HUES64 (cell line): Measurements from ENCODE around the gene KCTD13.
"Not testable (repeated sequence)": the region's sequence is repeated elsewhere in the genome, so short reads cannot be mapped to it uniquely, and the experiment has no call there.

Experiments
- H3K27ac ChIP-seq: 2 replicates; pipeline ENCODE4 v1.7.0; 2013; ENCODE audit warnings: low read depth, low read length, inconsistent platforms
- H3K27me3 ChIP-seq: 2 replicates; pipeline ENCODE4 v1.6.1; 2013; ENCODE audit warnings: mild to moderate bottlenecking, low read length; ENCODE audit not compliant: insufficient read depth
- H3K36me3 ChIP-seq: 2 replicates; pipeline ENCODE4 v1.6.1; 2013; ENCODE audit warnings: mild to moderate bottlenecking, low read length; ENCODE audit not compliant: insufficient read depth
- H3K4me1 ChIP-seq: 2 replicates; pipeline ENCODE4 v1.6.1; 2013; ENCODE audit warnings: mild to moderate bottlenecking, low read length, moderate library complexity; ENCODE audit not compliant: insufficient read depth
- H3K4me3 ChIP-seq: 2 replicates; pipeline ENCODE4 v1.5.1; 2013; ENCODE audit warnings: mild to moderate bottlenecking, low read length, moderate library complexity
- H3K9ac ChIP-seq: 2 replicates; pipeline ENCODE4 v1.6.1; 2013; ENCODE audit warnings: mild to moderate bottlenecking, low read depth, low read length
- H3K9me3 ChIP-seq: 2 replicates; pipeline ENCODE4 v1.6.1; 2013; ENCODE audit warnings: low read depth, low read length; ENCODE audit not compliant: insufficient read depth
- WGBS: fragments of 150-250, 120-280 bp; methylation state at CpG from one replicate; pipeline ENCODE4 v1.1.7; 2013; ENCODE audit warnings: missing lambda C conversion rate; 5-methylcytosine and 5-hydroxymethylcytosine counted together

KCTD13 gene

DNA sequence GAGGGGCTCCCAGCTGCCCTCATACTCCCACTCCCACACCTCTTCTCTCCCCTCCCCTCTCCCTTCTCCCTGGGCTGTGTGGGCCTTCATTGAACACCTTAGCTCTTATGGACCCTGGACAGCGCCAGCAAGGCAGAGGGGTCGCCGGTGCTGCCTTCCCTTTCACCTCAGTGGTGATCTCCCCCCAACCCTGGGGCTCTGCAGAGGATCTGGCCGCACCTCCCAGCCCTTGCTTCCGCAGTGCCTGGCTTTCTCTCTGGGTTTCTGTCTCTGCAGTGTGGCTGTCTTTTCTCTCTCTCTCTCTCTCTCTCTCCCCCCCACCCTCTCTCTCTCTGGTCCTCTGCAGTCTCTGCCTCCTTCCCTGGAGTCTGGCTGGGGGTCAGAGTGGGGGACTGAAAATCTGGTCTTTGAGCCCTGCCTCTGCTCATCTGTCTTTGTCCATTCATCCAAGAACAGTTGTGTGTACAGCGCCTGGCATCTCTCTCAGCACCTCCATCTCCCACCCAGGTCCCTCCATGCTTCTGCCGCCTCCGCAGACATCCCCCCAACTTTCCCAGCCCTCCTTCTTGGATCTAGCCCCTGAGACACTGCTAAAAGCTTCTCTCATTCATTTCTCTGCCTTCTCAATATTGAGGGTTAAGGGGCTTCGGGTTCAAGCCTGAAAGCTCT, 27.8 kb downstream of the KCTD13 start:
- 22% methylated on average over 8 of the region's 9 CpGs for WGBS
- H3K27me3 ChIP-seq: no peaks in the 10 kb centered on the region
- no peak overlapping the region for H3K27ac ChIP-seq
- no peaks in the 10 kb centered on the region for H3K9me3 ChIP-seq
- H3K4me1 ChIP-seq: peaks cover 11% of the 10 kb centered on the region; the same call in 1 of the 2 replicates
- H3K36me3 ChIP-seq: peaks cover 9% of the 10 kb centered on the region; the same call in 1 of the 2 replicates
- H3K4me3 ChIP-seq: peak overlapping the region; percentile 99
- peak overlapping the region; percentile 64 for H3K9ac ChIP-seq

DNA sequence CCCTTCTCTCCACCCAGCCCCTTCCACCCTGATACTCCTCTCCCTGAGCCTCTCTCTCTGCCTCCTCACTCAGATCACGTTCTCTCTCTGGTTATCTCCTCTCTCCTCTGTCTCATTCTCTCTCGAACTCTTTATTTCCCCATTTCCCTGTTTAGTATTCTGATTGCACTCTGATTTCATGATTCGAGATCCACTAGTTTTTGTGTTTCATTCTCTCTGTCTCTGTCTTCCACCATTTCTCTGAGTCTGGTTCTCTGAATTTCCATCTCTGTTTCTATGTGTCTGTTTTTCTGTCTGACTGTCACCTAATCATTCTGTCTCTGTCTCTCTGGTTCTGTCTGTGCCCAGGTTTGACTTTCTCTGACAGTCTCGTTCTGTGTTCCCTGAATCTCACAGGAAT, 28.7 kb downstream of the KCTD13 start:
- WGBS: 86% methylated on average over 4 of the region's 4 CpGs
- Histone ChIP-seq H3K9ac (no peak overlapping the region), H3K27me3 (no peaks in the 10 kb centered on the region), H3K36me3 (peaks cover 9% of the 10 kb centered on the region; the same call in 1 of the 2 replicates), H3K9me3 (no peaks in the 10 kb centered on the region), H3K4me1 (peaks cover 11% of the 10 kb centered on the region; the same call in 1 of the 2 replicates), H3K27ac (no peak overlapping the region), H3K4me3 (peak overlapping the region; percentile 99; the same call in 1 of the 2 replicates)

DNA sequence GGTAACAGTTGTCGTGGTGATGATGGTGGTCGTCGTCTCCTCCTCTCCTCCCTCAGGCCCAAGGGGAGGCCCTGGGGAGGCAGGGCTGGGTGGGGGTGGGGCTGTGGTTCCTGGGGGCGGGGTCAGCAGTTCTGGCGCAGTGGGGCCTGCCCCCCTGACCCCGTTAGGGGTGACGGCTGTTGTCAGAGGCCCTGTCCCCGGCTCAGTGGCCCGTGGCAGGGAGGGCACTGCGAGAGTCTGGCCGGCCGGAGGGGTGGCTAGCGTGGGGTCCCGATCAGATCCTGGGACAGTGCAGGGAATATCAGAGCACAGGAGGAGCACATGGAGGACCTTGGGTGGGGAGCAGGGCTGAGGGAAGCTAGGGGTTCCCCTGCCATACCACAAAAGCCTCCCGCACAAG, 29.2 kb downstream of the KCTD13 start:
- Histone ChIP-seq H3K4me1 (peaks cover 11% of the 10 kb centered on the region; the same call in 1 of the 2 replicates), H3K36me3 (peaks cover 9% of the 10 kb centered on the region; the same call in 1 of the 2 replicates), H3K9me3 (no peaks in the 10 kb centered on the region), H3K4me3 (no peak overlapping the region), H3K27ac (no peak overlapping the region), H3K27me3 (no peaks in the 10 kb centered on the region), H3K9ac (no peak overlapping the region)
- WGBS: 81% methylated on average over 11 of the region's 15 CpGs

DNA sequence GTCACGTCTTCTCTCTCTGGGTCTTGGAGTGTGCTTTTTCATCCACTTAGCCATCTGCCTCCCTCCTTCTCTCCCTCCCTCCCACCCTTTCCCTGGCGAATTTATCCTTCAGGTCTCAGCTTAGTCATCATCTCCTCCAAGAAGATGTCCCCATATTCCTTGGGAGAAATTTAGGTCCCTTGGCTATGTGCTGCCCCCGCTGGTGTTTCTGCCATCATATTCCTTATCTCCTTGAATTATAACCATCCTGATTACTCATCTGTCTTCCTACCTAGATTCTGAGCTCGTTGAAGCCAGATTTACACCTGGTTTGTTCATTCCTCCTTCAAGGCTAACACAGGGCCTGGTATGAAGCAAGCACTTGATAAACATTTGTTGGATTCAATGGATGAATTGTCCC, 31.7 kb downstream of the KCTD13 start:
- Histone ChIP-seq H3K9me3 (no peaks in the 10 kb centered on the region), H3K4me3 (no peak overlapping the region), H3K36me3 (peaks cover 9% of the 10 kb centered on the region; the same call in 1 of the 2 replicates), H3K27me3 (no peaks in the 10 kb centered on the region), H3K4me1 (peaks cover 11% of the 10 kb centered on the region; the same call in 1 of the 2 replicates), H3K27ac (no peak overlapping the region), H3K9ac (no peak overlapping the region)
- WGBS: 88% methylated on average over 4 of the region's 4 CpGs

DNA sequence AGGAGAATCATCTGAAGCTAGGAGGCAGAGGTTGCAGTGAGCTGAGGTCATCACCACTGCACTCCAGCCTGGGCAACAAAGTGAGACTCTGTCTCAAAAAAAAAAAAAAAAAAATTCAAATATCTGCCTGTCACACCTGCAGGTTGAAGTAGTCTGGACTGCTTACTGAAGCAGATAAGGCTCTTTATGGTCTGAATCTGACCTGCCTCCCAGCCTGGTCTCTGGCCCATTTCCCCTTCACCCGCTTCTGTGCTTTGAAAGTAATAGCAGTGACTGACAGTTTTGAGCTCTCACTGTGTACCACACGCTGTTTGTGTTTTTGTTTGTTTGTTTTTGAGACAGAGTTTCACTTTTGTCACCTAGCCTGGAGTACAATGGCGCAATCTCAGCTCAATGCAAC, 32.5 kb downstream of the KCTD13 start:
- no peak overlapping the region for H3K9ac ChIP-seq
- 95% methylated on average over 3 of the region's 3 CpGs for WGBS
- no peaks in the 10 kb centered on the region for H3K9me3 ChIP-seq
- H3K36me3 ChIP-seq: peaks cover 9% of the 10 kb centered on the region; the same call in 1 of the 2 replicates
- peaks cover 11% of the 10 kb centered on the region; the same call in 1 of the 2 replicates for H3K4me1 ChIP-seq
- no peak overlapping the region for H3K4me3 ChIP-seq
- no peak overlapping the region for H3K27ac ChIP-seq
- no peaks in the 10 kb centered on the region for H3K27me3 ChIP-seq

GRCh38 chr16:29892458-29892813, 33.6 kb downstream of the KCTD13 start:
- H3K4me3 ChIP-seq: no peak overlapping the region
- H3K9ac ChIP-seq: no peak overlapping the region
- no peaks in the 10 kb centered on the region for H3K9me3 ChIP-seq
- 0 out of 2 replicates have a peak, but pooled peaks cover under 1% of the 10 kb centered on the region for H3K4me1 ChIP-seq
- 93% methylated on average over 6 of the region's 6 CpGs for WGBS
- H3K27me3 ChIP-seq: no peaks in the 10 kb centered on the region
- peaks cover 9% of the 10 kb centered on the region; the same call in 1 of the 2 replicates for H3K36me3 ChIP-seq
- H3K27ac ChIP-seq: no peak overlapping the region

DNA sequence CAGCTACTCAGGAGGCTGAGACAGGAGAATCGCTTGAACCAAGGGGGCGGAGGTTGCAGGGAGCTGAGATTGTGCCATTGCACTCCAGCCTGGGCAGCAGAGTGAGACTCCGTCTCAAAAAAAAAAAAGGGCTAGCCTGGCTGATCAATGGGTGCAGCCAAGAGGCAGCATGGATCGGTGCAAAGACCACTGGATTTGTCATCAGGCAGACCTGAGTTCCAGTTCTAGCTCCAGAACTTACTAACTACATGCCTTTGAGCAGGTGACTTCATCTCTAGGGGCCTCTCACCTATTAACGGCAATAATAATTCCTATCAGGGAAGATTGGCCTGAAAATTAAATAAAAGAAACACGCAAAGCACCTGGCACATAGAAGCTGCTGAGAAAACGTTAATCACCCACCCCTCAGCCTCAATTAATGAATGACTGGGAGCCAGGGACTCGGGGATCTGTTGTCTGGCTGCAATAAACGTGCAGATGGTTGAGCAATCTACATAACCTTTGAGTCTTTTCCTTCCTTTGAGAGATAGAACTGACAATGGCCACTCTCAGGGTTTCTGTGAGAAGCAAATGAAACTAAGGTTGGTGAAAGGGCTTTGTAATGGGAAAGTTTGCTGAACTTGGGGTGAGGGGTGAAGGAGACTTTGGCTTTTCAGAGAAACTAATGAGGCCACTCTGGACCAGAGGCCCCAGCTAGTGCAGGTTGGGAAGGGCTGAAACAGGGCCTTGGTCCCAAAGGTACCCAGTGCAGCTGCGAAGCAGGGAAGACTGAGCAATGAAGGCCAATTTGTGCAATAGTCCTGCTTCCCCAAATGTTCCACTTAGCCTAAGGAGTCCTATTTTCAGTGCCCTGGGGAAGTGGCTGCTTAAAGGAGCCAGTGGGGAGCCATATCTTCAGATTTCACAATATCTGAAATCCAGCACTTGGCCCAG, 34.2 kb downstream of the KCTD13 start:
- Histone ChIP-seq H3K4me3 (no peak overlapping the region), H3K27ac (no peak overlapping the region), H3K9ac (peak overlapping the region; percentile 14; the same call in 1 of the 2 replicates), H3K27me3 (no peaks in the 10 kb centered on the region), H3K4me1 (no peaks in the 10 kb centered on the region), H3K9me3 (no peaks in the 10 kb centered on the region), H3K36me3 (peaks cover 9% of the 10 kb centered on the region; the same call in 1 of the 2 replicates)
- WGBS: 84% methylated on average over 10 of the region's 10 CpGs

GRCh38 chr16:29889372-29889771, 36.7 kb downstream of the KCTD13 start:
- WGBS: 94% methylated on average over 3 of the region's 3 CpGs
- not testable (repeated sequence) for H3K27me3 ChIP-seq, H3K4me1 ChIP-seq, H3K9ac ChIP-seq, H3K4me3 ChIP-seq, H3K27ac ChIP-seq, H3K9me3 ChIP-seq, H3K36me3 ChIP-seq

GRCh38 chr16:29883987-29884386, 42.0 kb downstream of the KCTD13 start:
- 94% methylated on average over 6 of the region's 6 CpGs for WGBS
- Histone ChIP-seq H3K27me3 (no peaks in the 10 kb centered on the region), H3K9me3 (no peaks in the 10 kb centered on the region), H3K36me3 (peaks cover 14% of the 10 kb centered on the region), H3K4me1 (no peaks in the 10 kb centered on the region), H3K9ac (no peak overlapping the region), H3K4me3 (no peak overlapping the region), H3K27ac (no peak overlapping the region)

- 94% methylated on average over 3 of the region's 3 CpGs for WGBS
- Histone ChIP-seq H3K36me3 (peaks cover 14% of the 10 kb centered on the region), H3K4me1 (peaks cover 4% of the 10 kb centered on the region; the same call in 1 of the 2 replicates), H3K9me3 (no peaks in the 10 kb centered on the region), H3K27ac (no peak overlapping the region), H3K27me3 (peaks cover 9% of the 10 kb centered on the region), H3K9ac (no peak overlapping the region), H3K4me3 (no peak overlapping the region)
Observed at GRCh38 chr16:29881050-29881449, 45.0 kb downstream of the KCTD13 start.

DNA sequence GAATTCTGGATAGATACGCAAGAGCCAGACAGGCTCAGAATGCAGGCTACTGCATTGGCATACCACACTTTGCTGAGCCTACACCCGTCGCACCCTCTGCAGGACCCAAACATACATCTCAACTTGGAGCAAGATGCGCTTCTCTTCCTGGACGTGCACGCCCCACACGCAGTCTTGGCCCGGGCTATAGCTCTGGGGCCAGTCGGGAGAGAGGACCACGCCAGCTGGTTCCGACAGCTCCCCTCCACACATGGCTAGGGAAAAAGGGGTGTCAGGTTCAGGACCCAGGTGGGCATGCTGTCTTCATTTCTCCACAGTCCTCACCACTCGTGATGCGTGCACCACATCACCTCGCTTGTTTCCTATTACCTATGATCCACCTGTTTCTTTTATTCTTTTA, 47.9 kb downstream of the KCTD13 start:
- Histone ChIP-seq H3K9ac (no peak overlapping the region), H3K4me1 (peaks cover 4% of the 10 kb centered on the region; the same call in 1 of the 2 replicates), H3K9me3 (no peaks in the 10 kb centered on the region), H3K36me3 (peaks cover 8% of the 10 kb centered on the region), H3K27me3 (peaks cover 9% of the 10 kb centered on the region), H3K4me3 (no peak overlapping the region), H3K27ac (no peak overlapping the region)
- 95% methylated on average over 14 of the region's 14 CpGs for WGBS
